ENCODE results near the gene ZNF804B. TPM values are rescaled to one million over a fixed set of nuclear protein-coding genes. Genes with fewer than 3 reads are reported as not detected.
A peak's percentile ranks its signal among the peaks of the same experiment; 100 is the strongest.
"Not testable (repeated sequence)": the region's sequence is repeated elsewhere in the genome, so short reads cannot be mapped to it uniquely, and the experiment has no call there.

The ZNF804B gene
- total RNA-seq, 1 donor from 2014 or later = not detected

- H3K4me1 ChIP-seq = peaks cover 10% of the 10 kb centered on the region
- no peak overlapping the region for H3K4me3 Mint-ChIP-seq
These were observed 424.2 kb downstream of the ZNF804B start for GRCh38 chr7:89183712-89184111.

GRCh38 chr7:89200758-89201157 lies 441.3 kb downstream of the ZNF804B start:
- Mint-ChIP-seq H3K4me3 (no peak overlapping the region), H3K4me1 (peaks cover 30% of the 10 kb centered on the region), H3K36me3 (no peaks in the 10 kb centered on the region), H3K27ac (peak overlapping the region; percentile 88), H3K9me3 (peaks cover 2% of the 10 kb centered on the region), H3K27me3 (ENCODE audit: insufficient read depth, low read depth) (no peaks in the 10 kb centered on the region)
- no peaks in the 10 kb centered on the region for H3F3A ChIP-seq (ENCODE audit: low read depth)
- no peaks in the 10 kb centered on the region for H3K79me2 ChIP-seq (ENCODE audit: low read depth)
- H3K4me3 ChIP-seq = no peak overlapping the region
- no peak overlapping the region for H3K27ac ChIP-seq
- H3K36me3 ChIP-seq = no peaks in the 10 kb centered on the region
- H3K9me3 ChIP-seq (ENCODE audit: low read depth) = no peaks in the 10 kb centered on the region
- H3K4me2 ChIP-seq = no peak overlapping the region
- no peaks in the 10 kb centered on the region for H3K27me3 ChIP-seq
- no peaks in the 10 kb centered on the region for H3K4me1 ChIP-seq
- no peaks in the 10 kb centered on the region for H4K20me1 ChIP-seq (ENCODE audit: low read depth)
- no peak for TF ChIP-seq EZH2 (IDR thresholded peaks at IDR 0.05)
- TF ChIP-seq CTCF (IDR thresholded peaks at IDR 0.05) = no peak
- no peak for TF ChIP-seq EZH2phosphoT487 (IDR thresholded peaks at IDR 0.05)
- H3K9ac ChIP-seq = no peak overlapping the region
- no peak for DNase-seq (ENCODE audit: low spot score)
- no peak overlapping the region for H2AFZ ChIP-seq (replicated peaks)

More at GRCh38 chr7:89183712-89184111, 424.2 kb downstream of the ZNF804B start:
- Histone ChIP-seq H3F3A (ENCODE audit: low read depth) (no peaks in the 10 kb centered on the region), H2AFZ (replicated peaks) (no peak overlapping the region), H3K36me3 (no peaks in the 10 kb centered on the region), H3K27ac (no peak overlapping the region), H3K4me2 (no peak overlapping the region), H3K4me3 (no peak overlapping the region), H3K79me2 (ENCODE audit: low read depth) (no peaks in the 10 kb centered on the region), H4K20me1 (ENCODE audit: low read depth) (no peaks in the 10 kb centered on the region), H3K27me3 (no peaks in the 10 kb centered on the region), H3K9me3 (ENCODE audit: low read depth) (no peaks in the 10 kb centered on the region), H3K9ac (no peak overlapping the region)
- H3K9me3 Mint-ChIP-seq = peaks cover 5% of the 10 kb centered on the region
- H3K36me3 Mint-ChIP-seq = no peaks in the 10 kb centered on the region
- no peaks in the 10 kb centered on the region for H3K4me1 Mint-ChIP-seq
- peaks cover 4% of the 10 kb centered on the region for H3K27me3 Mint-ChIP-seq (ENCODE audit: insufficient read depth, low read depth)
- DNase-seq (ENCODE audit: low spot score) = no peak
- TF ChIP-seq EZH2phosphoT487 (IDR thresholded peaks at IDR 0.05) (no peak), CTCF (IDR thresholded peaks at IDR 0.05) (no peak), EZH2 (IDR thresholded peaks at IDR 0.05) (no peak)
- no peak overlapping the region for H3K27ac Mint-ChIP-seq

DNA sequence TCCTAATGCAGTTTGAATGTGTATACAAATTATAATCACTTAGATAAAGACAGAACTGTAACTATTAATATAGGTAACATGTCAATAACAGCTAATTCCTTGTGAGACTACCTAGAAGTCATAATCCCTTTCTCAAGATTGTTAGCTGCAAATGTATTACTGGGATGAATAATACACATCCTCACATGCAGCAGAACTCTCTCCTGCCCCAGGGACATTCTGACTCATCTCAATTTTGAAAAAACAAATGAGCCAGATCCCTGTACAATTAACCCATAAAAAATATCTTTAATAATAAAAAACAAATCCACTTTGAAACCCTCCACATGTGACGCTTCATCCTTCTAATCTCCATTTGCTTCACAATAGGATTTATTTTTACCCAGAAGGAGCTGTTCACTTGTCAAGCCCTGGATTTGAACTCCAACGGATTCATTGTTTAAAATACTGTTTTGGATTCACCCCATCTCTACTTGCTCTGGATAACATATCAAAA lies 464.4 kb downstream of the ZNF804B start:
- Histone ChIP-seq H3K9ac (no peak overlapping the region), H3K27me3 (no peaks in the 10 kb centered on the region), H3K9me3 (ENCODE audit: low read depth) (no peaks in the 10 kb centered on the region), H3K27ac (no peak overlapping the region), H3K36me3 (no peaks in the 10 kb centered on the region), H2AFZ (replicated peaks) (no peak overlapping the region), H3K79me2 (ENCODE audit: low read depth) (no peaks in the 10 kb centered on the region), H4K20me1 (ENCODE audit: low read depth) (no peaks in the 10 kb centered on the region), H3F3A (ENCODE audit: low read depth) (no peaks in the 10 kb centered on the region), H3K4me1 (no peaks in the 10 kb centered on the region), H3K4me2 (no peak overlapping the region), H3K4me3 (no peak overlapping the region)
- Mint-ChIP-seq H3K36me3 (no peaks in the 10 kb centered on the region), H3K27me3 (ENCODE audit: insufficient read depth, low read depth) (peaks cover under 1% of the 10 kb centered on the region), H3K9me3 (no peaks in the 10 kb centered on the region), H3K27ac (no peak overlapping the region), H3K4me3 (no peak overlapping the region), H3K4me1 (peaks cover 7% of the 10 kb centered on the region)
- no peak for DNase-seq (ENCODE audit: low spot score)
- no peak for TF ChIP-seq EZH2 (IDR thresholded peaks at IDR 0.05)
- no peak for TF ChIP-seq CTCF (IDR thresholded peaks at IDR 0.05)
- no peak for TF ChIP-seq EZH2phosphoT487 (IDR thresholded peaks at IDR 0.05)

DNA sequence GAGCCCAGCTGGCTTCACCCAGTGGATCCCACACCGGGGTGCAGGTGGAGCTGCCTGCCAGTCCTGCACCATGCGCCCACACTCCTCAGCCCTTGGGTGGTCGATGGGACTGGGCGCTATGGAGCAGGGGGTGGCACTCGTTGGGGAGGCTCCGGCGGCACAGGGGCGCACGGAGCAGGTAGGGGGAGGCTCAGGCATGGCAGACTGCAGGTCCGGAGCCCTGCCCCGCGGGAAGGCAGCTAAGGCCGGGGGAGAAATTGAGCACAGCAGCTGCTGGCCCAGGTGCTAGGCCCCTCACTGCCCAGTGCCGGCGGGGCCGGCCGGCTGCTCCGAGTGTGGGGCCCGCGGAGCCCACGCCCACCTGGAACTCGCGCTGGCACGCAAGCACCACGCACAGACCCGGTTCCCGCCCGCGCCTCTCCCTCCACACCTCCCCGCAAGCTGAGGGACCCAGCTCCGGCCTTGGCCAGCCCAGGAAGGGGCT lies 469.2 kb downstream of the ZNF804B start:
- not testable (repeated sequence) for H3F3A ChIP-seq (ENCODE audit: low read depth); H3K27ac ChIP-seq; H3K9me3 ChIP-seq (ENCODE audit: low read depth); H3K4me3 Mint-ChIP-seq; H3K79me2 ChIP-seq (ENCODE audit: low read depth); H2AFZ ChIP-seq (replicated peaks); H3K36me3 Mint-ChIP-seq; H4K20me1 ChIP-seq (ENCODE audit: low read depth); H3K36me3 ChIP-seq; H3K4me3 ChIP-seq; H3K27me3 Mint-ChIP-seq (ENCODE audit: insufficient read depth, low read depth); H3K9me3 Mint-ChIP-seq; H3K4me2 ChIP-seq; H3K4me1 Mint-ChIP-seq; DNase-seq (ENCODE audit: low spot score); H3K27ac Mint-ChIP-seq; H3K4me1 ChIP-seq; H3K27me3 ChIP-seq; H3K9ac ChIP-seq

All from neural progenitor cell (in vitro differentiated cells).